Superior temporal gyrus (tissue), 1 donor: ENCODE data around the gene AKT1S1.
"Not testable (repeated sequence)": the region's sequence is repeated elsewhere in the genome, so short reads cannot be mapped to it uniquely, and the experiment has no call there.

Experiments
- DNase-seq: peaks from one replicate; pipeline ENCODE4 v3.0.0-alpha.2; 2016; ENCODE audit errors: extremely low spot score

AKT1S1 gene

GRCh38 chr19:49877020-49877878, at the start of gene AKT1S1, which contains the start of gene TBC1D17:
Gene AKT1S1, minus strand, starts transcription at chr19:49877355. Its CDS starts 4,060 bp downstream, at chr19:49873295.
Gene TBC1D17, plus strand, starts transcription at chr19:49877702. Its CDS starts 22 bp downstream, at chr19:49877724.
- DNase-seq: peak; percentile 100

- no peak for DNase-seq
These were observed 49.4 kb upstream of the AKT1S1 start for GRCh38 chr19:49926515-49926914.

GRCh38 chr19:49925486-49925885, 48.3 kb upstream of the AKT1S1 start:
- DNase-seq: no peak

GRCh38 chr19:49924881-49925210, 47.7 kb upstream of the AKT1S1 start:
- not testable (repeated sequence) for DNase-seq

GRCh38 chr19:49924004-49924880, 47.1 kb upstream of the AKT1S1 start:
- no peak for DNase-seq

GRCh38 chr19:49923055-49924003, 46.2 kb upstream of the AKT1S1 start:
- DNase-seq: no peak

GRCh38 chr19:49921871-49922795, 45.0 kb upstream of the AKT1S1 start:
- no peak for DNase-seq

- DNase-seq: no peak
These were observed 43.6 kb upstream of the AKT1S1 start for GRCh38 chr19:49920624-49921363.

GRCh38 chr19:49918089-49918488, 40.9 kb upstream of the AKT1S1 start:
- no peak for DNase-seq

GRCh38 chr19:49916839-49917733, 39.9 kb upstream of the AKT1S1 start:
- DNase-seq: no peak

GRCh38 chr19:49915271-49915670, 38.1 kb upstream of the AKT1S1 start:
- no peak for DNase-seq

- DNase-seq: no peak
These were observed 36.6 kb upstream of the AKT1S1 start for GRCh38 chr19:49913720-49914119.

GRCh38 chr19:49912965-49913685, 36.0 kb upstream of the AKT1S1 start:
- DNase-seq: peak; percentile 51

- peak; percentile 51 for DNase-seq
These were observed 34.4 kb upstream of the AKT1S1 start for GRCh38 chr19:49911381-49912145.

GRCh38 chr19:49910179-49910578, 33.0 kb upstream of the AKT1S1 start:
- no peak for DNase-seq

GRCh38 chr19:49908480-49909420, 31.6 kb upstream of the AKT1S1 start:
- no peak for DNase-seq
